GM21786 (cell line): ENCODE measurements around the gene UNC45B.
"Not testable (repeated sequence)": the region's sequence is repeated elsewhere in the genome, so short reads cannot be mapped to it uniquely, and the experiment has no call there.

ENCODE experiments used
- ATAC-seq: cut with Tn5 transposase; IDR thresholded peaks from one replicate; pipeline ENCODE4 v1.9.1; 2021; ENCODE audit not compliant: unreplicated experiment

Gene UNC45B

DNA sequence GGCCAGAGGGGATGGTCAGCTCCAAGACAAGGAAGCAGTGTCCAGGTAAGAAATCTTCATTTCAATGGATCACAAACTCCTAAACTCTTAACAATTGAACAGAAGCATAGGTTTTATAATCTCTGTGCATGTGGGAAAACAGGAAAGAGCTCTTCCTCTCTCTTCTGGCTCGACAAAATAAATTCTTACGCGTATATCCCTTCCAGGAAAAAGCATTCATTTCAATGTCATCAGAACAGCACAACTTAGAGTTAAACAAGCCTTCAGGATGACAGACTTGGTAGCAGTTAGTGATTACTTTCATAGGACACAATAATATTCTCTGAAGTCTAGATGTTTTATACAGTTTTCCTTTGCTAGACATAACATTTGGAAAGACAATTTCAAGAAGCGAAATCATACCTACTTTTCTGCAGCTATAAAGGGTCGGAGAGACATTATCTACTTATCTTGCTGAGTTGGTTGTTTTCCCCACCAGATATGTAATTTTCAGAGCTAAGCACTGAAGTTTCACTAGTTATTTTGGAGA, 65.9 kb downstream of the UNC45B start:
- no peak for ATAC-seq

DNA sequence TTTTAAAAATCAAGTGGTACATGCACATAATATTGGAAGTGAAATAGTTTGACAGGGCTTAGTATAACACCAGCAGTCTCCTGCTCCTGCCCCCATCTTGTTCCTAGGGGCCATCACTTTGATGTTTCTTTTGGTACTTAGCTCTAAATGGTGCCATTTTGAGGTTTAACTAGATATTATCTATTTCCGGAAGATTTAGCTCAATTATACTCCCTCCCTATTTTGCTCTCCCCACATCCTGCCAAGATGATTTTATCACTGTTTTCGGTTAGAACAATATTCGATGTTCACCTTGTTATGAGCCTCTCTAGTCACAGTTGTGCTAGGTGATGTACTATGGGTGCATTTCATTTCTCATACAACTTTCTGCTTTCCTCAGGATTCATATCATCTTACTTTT, 66.6 kb downstream of the UNC45B start:
- no peak for ATAC-seq

DNA sequence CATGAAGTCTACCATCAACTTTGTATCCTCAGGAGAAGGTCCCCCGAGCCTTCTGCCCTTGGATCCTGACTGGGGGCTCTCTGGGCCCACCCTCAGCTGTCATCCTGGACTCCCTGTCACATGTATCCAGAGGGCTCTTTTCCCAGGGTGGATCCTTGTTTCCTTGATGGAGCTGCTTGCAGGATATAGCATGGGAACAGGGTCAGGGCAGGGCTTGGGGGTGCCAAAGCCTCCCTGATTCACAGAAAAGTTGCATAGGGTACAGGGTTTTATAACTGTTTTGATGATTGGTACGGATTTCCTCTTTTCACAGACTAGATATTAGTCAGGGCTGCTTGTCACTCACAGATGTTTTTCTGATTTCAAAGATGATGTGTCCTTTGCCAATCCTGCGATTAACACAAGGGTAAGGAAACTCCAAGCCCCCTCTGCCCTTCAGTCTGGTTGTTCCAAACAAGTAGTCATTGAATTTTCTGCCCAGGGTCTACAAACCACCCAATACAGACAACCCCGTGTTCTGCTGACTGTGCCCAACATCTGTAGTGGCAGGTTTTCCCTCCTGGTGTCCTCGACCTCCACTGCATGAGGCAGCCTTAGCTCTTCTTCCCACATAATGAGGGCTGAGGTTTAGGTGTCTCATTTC, 67.1 kb downstream of the UNC45B start:
- no peak for ATAC-seq

DNA sequence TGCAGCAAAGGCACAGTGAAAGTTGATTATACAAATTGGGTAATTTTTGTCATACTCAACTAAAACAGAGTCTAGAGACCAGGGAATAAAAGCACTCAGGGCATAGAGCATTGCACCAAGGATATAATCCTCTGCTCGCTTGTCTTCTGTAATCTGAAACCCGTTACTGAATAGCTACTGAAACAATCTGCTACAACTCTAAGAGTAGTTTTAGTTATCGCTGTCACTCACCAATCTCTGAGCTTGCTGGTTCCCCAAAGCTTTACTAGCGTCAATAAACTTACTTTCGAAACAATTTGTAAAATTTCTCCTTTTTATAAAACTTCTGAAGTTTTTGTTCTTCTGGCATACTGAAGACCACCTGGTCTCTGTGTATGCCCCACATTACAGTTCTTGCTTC, 69.5 kb downstream of the UNC45B start:
- no peak for ATAC-seq

DNA sequence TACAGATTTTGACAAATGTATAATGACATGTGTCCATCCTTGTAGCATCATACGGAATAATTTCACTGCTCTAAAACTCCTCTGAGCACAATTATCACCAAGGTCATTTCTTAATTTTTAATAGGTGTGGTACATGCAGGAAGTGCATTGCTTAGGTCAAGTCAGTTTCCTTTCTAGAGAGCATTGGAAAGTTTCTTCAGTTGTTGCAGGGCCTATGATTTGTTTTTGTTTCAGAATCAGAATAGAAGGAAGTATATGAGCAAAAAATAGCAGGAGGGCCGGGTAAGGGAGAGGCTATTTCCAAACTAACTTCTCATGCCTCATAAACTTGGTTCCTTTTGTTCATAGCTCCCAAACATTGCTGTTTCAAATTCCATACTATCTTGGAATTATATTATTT, 71.3 kb downstream of the UNC45B start:
- ATAC-seq = no peak

DNA sequence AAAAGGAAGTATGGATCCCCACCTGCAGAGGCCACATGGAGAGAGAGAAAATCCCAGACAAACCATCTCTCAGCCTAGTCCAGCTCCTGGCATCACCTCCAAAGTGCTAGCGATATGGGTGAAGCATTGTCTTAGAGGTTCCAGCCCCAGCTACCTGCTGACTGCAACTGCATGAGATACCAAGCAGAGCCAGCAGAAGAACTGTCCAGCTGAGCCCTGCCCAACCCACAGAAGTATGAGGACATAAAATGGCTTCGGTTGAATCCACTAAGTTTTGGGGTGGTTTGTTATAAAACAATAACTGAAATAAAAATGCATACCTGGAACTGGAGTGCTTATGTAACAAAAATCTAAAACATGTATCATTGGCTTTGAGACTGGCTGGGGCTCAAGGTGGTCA, 74.8 kb downstream of the UNC45B start:
- no peak for ATAC-seq

DNA sequence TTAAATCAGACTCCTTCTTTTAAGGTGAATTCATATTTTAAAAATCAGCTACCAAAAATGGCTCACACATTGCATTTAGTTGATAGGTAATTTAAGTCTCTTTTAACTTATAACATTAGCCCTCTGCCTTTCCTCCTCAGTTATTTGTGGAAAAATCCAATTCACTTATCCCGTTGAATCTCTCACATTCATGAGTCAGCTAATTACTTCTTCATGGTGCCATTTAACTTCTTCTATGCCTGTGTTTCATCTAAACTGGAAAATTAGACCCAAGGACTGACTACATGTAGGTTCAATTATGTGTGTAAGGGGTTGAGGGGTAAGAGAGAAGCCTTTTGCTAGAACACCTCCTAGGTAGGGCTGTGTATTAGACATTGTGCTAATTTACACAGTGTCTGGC, 76.8 kb downstream of the UNC45B start:
- ATAC-seq = no peak

DNA sequence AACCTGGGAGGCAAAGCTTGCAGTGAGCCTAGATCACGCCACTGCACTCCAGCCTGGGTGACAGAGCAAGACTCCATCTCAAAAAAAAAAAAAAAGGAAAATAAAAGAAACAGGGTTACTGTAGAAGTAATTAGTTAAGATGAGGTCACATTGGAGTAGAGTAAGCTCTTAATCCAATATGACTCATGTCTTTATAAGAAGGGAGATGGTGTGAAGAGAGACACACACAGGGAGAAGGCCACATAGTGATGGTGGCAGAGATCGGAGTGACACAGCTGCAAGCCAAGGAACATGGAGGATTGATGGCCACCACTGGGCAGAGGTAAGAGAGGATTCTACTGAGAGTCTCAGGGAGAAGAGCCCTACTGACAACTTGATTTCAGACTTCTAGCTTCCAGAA, 79.9 kb downstream of the UNC45B start:
- no peak for ATAC-seq

DNA sequence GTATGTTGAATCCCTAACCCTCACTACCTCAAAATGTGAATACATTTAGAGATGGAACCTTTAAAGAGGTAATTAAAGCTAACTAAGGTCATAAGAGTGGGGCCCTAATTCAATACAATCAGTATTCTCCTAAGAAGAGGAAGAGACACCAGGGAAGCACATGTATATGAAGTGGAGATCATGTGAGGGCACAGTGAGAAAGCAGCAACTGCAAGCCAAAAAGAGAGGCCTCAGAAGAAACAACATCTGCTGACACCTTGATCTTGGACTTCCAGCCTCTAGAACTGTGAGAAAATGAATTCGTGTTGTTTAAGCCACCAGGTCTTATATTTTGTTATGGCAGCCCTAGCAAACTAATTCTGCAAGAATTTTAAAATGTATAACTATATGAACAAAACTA, 82.0 kb downstream of the UNC45B start:
- ATAC-seq = no peak

DNA sequence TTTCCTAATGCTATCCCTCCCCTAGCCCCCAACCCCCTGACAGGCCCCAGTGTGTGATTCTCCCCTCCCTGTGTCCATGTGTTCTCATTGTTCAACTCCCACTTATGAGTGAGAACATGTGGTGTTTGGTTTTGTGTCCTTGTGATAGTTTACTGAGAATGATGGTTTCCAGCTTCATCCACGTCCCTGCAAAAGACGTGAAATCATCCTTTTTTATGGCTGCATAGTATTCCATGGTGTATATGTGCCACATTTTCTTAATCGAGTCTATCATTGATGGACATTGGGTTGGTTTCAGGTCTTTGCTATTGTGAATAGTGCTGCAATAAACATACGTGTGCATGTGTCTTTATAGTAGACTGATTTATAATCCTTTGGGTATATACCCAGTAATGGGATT, 86.7 kb downstream of the UNC45B start:
- ATAC-seq = not testable (repeated sequence)

DNA sequence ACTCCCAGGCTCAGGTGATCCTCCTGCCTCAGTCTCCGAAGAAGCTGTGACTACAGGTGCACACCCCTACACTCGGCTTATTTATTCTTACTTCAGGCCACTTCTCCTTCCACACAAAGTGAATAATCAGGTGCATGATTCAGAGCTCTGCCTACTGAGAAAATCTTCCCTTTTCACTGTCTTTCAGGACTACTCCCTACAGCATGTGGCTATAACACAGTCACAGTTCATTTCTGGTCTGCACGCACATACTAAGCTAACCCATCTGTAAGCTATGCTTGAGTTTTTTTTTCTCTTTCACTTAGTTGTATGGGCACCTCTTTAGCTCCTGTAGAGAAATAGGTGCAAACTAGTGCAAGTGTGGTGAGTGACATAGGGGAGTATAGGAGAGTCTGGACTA, 87.7 kb downstream of the UNC45B start:
- no peak for ATAC-seq

DNA sequence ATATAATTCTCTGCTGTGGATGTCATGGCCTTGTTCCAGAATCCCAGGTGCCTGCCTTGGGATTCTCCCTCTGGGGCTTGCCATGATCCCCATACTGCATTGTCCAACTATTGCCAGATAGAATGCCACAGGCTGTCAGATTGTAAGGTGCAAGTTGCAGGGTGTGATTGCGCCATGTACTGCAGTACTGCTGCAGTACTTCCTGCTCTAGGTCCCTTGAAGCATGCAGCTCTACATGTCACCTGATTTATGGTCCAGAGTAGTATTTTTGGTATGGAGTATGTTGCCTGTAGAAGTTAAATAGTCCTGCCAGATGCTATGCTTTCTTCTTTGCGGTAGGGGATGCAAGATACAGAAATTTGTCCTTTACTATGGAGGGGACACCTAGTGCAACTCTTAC, 88.3 kb downstream of the UNC45B start:
- no peak for ATAC-seq

DNA sequence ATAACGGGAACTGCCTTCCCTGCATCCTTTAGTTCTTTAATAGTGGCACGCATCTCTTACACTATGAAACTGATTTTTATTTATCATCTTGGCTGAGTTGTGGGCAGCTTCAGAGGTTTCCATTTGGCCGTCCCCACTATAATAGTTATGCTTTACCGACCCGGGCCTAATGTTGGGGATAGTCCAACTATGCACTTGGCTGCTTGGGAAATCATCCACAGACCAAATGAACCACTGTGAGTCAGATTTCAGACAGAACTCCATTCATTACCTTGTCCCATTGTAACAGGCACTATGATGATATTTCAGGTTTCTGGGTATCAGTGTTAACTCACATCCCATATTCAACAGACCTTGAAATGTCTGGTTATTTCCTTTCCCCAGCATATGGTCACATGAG, 89.2 kb downstream of the UNC45B start:
- ATAC-seq = no peak

DNA sequence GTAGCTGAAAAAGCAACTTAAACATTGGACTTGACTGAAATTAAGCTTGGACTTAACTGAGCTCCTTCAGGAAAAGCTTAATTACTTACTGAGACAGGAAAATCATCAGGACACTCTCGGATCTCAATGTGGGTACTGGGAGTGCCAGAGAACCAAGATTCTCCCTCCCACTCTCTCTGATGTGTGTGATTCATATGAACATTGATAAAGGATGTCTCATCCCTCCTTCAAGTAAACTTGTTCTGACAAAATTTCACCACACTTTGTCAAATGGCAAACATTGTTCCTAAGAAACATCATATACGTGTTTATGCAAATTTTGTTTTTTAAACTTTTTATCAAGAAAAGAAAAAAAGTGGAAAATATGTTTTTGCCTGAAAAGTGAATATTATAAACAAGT, 91.2 kb downstream of the UNC45B start:
- ATAC-seq = no peak
